ENCODE results near the gene BACE1-AS. TPM values are rescaled to one million over a fixed set of nuclear protein-coding genes. Genes with fewer than 3 reads are reported as not detected.
"Not testable (repeated sequence)": the region's sequence is repeated elsewhere in the genome, so short reads cannot be mapped to it uniquely, and the experiment has no call there.

The BACE1-AS gene
- 10 to 100 TPM; 16.1 to 24.6 (median 19.7) TPM for polyA plus RNA-seq (ENCODE audit: insufficient read length in 4 of 4)

- no peak for DNase-seq (ENCODE audit: low read depth in 4 of 4, low spot score in 3 of 4)
Observed at GRCh38 chr11:117290809-117291396, at the start of gene BACE1-AS. Gene BACE1-AS, plus strand, starts transcription at chr11:117291346.

- DNase-seq (ENCODE audit: low read depth in 4 of 4, low spot score in 3 of 4): no peak
Observed at GRCh38 chr11:117248341-117248740, 42.8 kb upstream of the BACE1-AS start.

DNA sequence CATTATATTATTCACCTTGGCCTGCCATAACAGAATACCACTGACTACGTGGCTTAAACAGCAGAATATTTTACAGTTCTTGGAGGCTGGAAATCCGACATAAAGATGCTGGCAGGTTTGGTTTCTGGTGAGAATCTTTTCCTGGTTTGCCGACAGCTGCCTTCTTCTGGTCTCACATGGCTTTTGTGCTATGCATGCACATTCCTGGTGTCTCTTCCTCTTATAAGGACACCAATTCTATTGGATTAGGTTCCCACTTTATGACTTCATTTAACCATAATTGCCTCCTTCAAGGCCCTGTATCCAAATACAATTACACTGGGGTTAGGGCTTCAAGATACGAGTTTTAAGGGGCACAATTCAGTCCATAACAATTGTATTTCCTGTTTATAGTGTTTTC, 41.6 kb upstream of the BACE1-AS start:
- DNase-seq (ENCODE audit: low read depth in 4 of 4, low spot score in 3 of 4): no peak

GRCh38 chr11:117251506-117251905, 39.6 kb upstream of the BACE1-AS start:
- DNase-seq (ENCODE audit: low read depth in 4 of 4, low spot score in 3 of 4): no peak

- no peak for DNase-seq (ENCODE audit: low read depth in 4 of 4, low spot score in 3 of 4)
Observed at GRCh38 chr11:117255966-117256365, 35.2 kb upstream of the BACE1-AS start.

DNA sequence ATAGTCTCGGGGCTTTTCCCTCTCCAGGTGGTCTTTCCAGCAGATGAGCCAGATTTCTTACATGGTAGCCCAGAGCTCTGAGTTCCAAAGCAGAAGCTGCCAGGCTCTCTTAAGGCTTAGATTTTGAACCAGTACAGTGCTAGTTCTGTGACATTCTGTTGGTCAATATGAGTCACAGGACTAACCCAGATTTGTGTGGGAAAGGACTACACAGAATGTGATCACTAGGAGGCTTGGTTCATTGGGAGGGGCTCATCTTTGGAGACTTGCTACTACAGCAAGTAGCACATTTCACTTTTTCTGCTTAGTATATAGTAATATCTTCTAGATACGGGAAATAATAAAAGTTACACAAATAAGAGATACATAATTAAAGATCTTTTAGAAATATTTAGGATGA, 34.6 kb upstream of the BACE1-AS start:
- DNase-seq (ENCODE audit: low read depth in 4 of 4, low spot score in 3 of 4): no peak

- DNase-seq (ENCODE audit: low read depth in 4 of 4, low spot score in 3 of 4): no peak
Observed at GRCh38 chr11:117258576-117258975, 32.6 kb upstream of the BACE1-AS start.

GRCh38 chr11:117259417-117259816, 31.7 kb upstream of the BACE1-AS start:
- no peak for DNase-seq (ENCODE audit: low read depth in 4 of 4, low spot score in 3 of 4)

GRCh38 chr11:117264624-117265323, 26.4 kb upstream of the BACE1-AS start:
- DNase-seq (ENCODE audit: low read depth in 4 of 4, low spot score in 3 of 4): not testable (repeated sequence)

GRCh38 chr11:117265745-117266144, 25.4 kb upstream of the BACE1-AS start:
- no peak for DNase-seq (ENCODE audit: low read depth in 4 of 4, low spot score in 3 of 4)

GRCh38 chr11:117269856-117270255, 21.3 kb upstream of the BACE1-AS start:
- no peak for DNase-seq (ENCODE audit: low read depth in 4 of 4, low spot score in 3 of 4)

- no peak for DNase-seq (ENCODE audit: low read depth in 4 of 4, low spot score in 3 of 4)
Observed at GRCh38 chr11:117271208-117271607, 19.9 kb upstream of the BACE1-AS start.

- not testable (repeated sequence) for DNase-seq (ENCODE audit: low read depth in 4 of 4, low spot score in 3 of 4)
Observed at GRCh38 chr11:117272175-117272574, 19.0 kb upstream of the BACE1-AS start.

DNA sequence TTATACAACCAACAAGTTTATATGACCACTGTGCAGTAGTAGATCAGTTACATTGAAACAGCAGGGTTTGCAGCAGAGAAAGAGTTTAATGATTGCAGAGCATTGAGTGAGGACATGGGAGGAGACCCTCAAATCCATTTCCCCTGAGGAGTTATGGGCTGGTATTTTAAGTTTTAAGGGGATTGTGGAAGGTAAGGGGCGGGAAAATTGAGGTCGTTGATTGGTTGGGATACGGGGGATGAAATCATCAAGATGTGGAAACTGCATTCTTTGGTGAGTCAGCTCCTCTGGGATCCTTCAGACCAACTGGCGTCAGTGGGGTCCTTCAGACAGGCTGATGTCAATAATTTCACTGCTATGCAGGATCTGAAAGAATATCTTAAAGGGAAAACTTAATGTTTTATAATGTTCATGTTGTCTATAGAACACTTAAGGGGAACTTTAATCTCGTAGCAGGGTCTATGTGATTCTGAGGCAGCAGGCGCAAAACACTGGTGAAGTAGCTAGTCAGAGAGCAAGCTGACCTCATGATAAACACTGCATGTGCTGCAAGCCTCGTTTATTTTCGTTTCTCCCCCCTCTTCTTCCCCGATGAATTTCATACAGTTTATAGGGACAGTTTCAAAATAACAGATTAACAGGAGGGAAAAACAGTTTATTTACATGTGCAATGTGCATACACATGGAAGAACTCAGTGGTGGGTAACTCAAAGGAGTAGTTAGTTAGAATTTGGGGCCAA, 17.4 kb upstream of the BACE1-AS start:
- no peak for DNase-seq (ENCODE audit: low read depth in 4 of 4, low spot score in 3 of 4)

GRCh38 chr11:117278347-117278746, 12.8 kb upstream of the BACE1-AS start:
- no peak for DNase-seq (ENCODE audit: low read depth in 4 of 4, low spot score in 3 of 4)

- no peak for DNase-seq (ENCODE audit: low read depth in 4 of 4, low spot score in 3 of 4)
Observed at GRCh38 chr11:117279711-117280376, 11.3 kb upstream of the BACE1-AS start.

GRCh38 chr11:117281159-117281558, 10.0 kb upstream of the BACE1-AS start:
- no peak for DNase-seq (ENCODE audit: low read depth in 4 of 4, low spot score in 3 of 4)

DNA sequence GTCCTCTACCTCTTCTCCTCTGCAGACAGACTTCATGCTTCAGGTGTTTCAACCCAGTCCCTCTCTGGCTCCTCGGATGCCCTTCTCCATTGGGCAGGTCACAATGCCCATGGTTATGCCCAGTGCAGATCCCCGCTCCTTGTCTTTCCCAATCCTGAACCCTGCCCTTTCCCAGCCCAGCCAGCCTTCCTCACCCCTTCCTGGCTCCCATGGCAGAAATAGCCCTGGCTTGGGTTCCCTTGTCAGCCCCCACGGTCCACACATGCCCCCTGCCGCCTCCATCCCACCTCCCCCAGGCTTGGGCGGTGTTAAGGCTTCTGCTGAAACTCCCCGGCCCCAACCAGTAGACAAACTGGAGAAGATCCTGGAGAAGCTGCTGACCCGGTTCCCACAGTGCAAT, 9.3 kb upstream of the BACE1-AS start:
- no peak for DNase-seq (ENCODE audit: low read depth in 4 of 4, low spot score in 3 of 4)

DNA sequence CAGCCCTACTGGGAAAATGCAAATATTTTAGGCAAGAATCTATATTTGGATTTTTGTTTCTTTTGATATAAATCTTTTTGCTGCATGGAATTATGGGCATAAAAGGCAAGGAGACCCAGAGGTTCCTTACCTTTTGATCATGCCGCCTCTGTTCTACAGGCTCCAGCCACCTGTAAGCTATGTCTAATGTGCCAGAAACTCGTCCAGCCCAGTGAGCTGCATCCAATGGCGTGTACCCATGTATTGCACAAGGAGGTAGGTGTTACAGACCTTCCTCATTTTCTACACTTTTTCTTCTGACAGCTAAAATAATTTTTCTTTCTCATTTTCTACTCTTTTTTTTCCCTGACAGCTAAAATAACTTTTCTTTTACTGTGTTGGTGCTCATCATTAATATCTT, 8.2 kb upstream of the BACE1-AS start:
- DNase-seq (ENCODE audit: low read depth in 4 of 4, low spot score in 3 of 4): no peak

DNA sequence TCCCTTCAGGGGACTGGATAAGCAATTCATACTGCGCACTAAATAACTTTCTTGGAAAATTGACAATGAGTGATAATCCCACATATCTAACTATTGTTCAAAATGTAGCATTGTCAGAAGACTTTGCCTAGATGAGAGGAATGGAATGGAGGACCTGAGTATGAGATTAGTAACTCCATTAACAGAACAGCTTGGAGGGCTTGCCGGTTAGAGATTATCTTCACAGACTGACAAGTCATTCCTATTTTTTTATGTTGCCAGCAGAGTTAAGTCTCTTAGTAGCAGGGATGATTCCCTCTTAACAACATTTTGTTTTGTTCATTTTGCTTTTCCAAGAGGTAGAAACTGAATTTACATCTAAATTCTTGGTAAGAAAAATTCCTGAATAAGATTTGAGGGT, 7.1 kb upstream of the BACE1-AS start:
- no peak for DNase-seq (ENCODE audit: low read depth in 4 of 4, low spot score in 3 of 4)

DNA sequence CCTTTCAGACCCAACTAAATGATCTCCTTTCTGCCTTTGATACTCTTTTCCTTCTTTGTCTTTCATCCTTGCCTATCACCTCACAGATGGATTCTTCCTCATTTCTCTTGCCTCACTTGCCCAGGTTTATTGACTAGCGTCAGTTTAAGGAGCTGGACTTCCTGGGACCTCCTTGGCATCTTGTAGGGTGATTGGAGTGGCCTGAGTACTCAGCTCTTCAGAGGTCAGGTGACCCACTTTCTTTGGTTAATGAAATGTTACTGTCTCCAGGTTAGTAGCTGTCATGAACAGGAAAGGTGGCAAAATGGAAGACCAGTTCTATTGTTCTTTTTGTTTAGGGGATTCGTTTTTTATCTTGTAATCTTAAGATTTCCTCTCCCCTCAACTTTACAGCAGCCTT, 4.6 kb upstream of the BACE1-AS start:
- DNase-seq (ENCODE audit: low read depth in 4 of 4, low spot score in 3 of 4): no peak

Data from left renal pelvis (tissue), 4 donors.